GM23338 (cell line): ENCODE measurements around the gene CCDC174.

Source experiments
- CREB1 ChIP-seq: fragments of 250-450 bp; sonication (Bioruptor Pico); IDR thresholded peaks from 2 replicates; pipeline ENCODE4 v1.5.0; 2020; ENCODE audit warnings: low read depth, mild to moderate bottlenecking, moderate library complexity
- EZH2 ChIP-seq: fragments of 200-600 bp; sonication (generic); IDR thresholded peaks from one replicate; pipeline ENCODE4 v1.8.0; 2017; ENCODE audit warnings: antibody characterized with exemption, mild to moderate bottlenecking, low read depth; ENCODE audit not compliant: unreplicated experiment
- EZH2phosphoT487 ChIP-seq: fragments of 200-600 bp; sonication (generic); IDR thresholded peaks from one replicate; pipeline ENCODE4 v1.8.1; 2018; ENCODE audit warnings: antibody characterized with exemption; ENCODE audit not compliant: unreplicated experiment
- POLR2AphosphoS5 ChIP-seq: IDR thresholded peaks from 2 replicates; pipeline ENCODE4 v1.6.1; 2016; ENCODE audit warnings: antibody characterized with exemption, low read depth
- TF ChIP-seq, protein P1 (sequence below), 2 experiments: fragments of 200-600 bp in 1 of 2; sonication (generic) in 1 of 2; conservative IDR thresholded peaks; 2 replicates each; pipeline versions ENCODE4 v1.5.1 to v1.6.1; 2016 to 2017; ENCODE audit warnings: antibody characterized with exemption in 2 of 2, low read depth in 2 of 2, mild to moderate bottlenecking in 2 of 2, moderate library complexity in 1 of 2
- TF ChIP-seq, protein P2 (sequence below): IDR thresholded peaks from one replicate; pipeline ENCODE4 v1.6.1; 2018; ENCODE audit warnings: antibody characterized with exemption; ENCODE audit not compliant: unreplicated experiment
- TF ChIP-seq, protein P3 (sequence below): IDR thresholded peaks from 2 replicates; pipeline ENCODE4 v1.6.1; 2016; ENCODE audit warnings: antibody characterized with exemption

DNA sequence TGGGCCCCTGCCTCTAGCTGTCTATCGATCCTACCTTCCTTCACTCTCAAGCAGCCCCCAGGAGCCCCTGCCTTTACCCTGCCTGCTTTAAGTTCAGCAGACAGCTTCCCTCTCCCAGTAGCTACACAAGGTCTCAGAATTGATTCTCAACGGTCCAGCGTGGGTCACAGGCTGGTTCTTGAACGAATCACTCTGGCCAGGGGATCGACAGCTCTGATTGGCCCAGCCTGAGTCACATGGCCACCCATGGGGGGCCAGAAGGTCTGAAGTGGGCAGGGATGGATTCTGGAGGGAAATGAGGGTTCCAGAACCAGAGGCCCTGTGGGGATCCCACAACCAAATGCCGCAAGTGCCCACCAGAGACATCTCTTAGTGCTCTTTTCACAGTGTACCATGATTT is 23.7 kb upstream of the CCDC174 start:
- TF ChIP-seq EZH2 (no peak), EZH2phosphoT487 (no peak), POLR2AphosphoS5 (no peak), CREB1 (CRISPR knock-in tag) (no peak)
- TF ChIP-seq, protein P1, sequence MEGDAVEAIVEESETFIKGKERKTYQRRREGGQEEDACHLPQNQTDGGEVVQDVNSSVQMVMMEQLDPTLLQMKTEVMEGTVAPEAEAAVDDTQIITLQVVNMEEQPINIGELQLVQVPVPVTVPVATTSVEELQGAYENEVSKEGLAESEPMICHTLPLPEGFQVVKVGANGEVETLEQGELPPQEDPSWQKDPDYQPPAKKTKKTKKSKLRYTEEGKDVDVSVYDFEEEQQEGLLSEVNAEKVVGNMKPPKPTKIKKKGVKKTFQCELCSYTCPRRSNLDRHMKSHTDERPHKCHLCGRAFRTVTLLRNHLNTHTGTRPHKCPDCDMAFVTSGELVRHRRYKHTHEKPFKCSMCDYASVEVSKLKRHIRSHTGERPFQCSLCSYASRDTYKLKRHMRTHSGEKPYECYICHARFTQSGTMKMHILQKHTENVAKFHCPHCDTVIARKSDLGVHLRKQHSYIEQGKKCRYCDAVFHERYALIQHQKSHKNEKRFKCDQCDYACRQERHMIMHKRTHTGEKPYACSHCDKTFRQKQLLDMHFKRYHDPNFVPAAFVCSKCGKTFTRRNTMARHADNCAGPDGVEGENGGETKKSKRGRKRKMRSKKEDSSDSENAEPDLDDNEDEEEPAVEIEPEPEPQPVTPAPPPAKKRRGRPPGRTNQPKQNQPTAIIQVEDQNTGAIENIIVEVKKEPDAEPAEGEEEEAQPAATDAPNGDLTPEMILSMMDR (conservative IDR thresholded peaks at IDR 0.05; ENCODE audit: low read depth in 2 of 2), result no peak
- TF ChIP-seq, protein P2, sequence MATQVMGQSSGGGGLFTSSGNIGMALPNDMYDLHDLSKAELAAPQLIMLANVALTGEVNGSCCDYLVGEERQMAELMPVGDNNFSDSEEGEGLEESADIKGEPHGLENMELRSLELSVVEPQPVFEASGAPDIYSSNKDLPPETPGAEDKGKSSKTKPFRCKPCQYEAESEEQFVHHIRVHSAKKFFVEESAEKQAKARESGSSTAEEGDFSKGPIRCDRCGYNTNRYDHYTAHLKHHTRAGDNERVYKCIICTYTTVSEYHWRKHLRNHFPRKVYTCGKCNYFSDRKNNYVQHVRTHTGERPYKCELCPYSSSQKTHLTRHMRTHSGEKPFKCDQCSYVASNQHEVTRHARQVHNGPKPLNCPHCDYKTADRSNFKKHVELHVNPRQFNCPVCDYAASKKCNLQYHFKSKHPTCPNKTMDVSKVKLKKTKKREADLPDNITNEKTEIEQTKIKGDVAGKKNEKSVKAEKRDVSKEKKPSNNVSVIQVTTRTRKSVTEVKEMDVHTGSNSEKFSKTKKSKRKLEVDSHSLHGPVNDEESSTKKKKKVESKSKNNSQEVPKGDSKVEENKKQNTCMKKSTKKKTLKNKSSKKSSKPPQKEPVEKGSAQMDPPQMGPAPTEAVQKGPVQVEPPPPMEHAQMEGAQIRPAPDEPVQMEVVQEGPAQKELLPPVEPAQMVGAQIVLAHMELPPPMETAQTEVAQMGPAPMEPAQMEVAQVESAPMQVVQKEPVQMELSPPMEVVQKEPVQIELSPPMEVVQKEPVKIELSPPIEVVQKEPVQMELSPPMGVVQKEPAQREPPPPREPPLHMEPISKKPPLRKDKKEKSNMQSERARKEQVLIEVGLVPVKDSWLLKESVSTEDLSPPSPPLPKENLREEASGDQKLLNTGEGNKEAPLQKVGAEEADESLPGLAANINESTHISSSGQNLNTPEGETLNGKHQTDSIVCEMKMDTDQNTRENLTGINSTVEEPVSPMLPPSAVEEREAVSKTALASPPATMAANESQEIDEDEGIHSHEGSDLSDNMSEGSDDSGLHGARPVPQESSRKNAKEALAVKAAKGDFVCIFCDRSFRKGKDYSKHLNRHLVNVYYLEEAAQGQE, result no peak
- TF ChIP-seq, protein P3, sequence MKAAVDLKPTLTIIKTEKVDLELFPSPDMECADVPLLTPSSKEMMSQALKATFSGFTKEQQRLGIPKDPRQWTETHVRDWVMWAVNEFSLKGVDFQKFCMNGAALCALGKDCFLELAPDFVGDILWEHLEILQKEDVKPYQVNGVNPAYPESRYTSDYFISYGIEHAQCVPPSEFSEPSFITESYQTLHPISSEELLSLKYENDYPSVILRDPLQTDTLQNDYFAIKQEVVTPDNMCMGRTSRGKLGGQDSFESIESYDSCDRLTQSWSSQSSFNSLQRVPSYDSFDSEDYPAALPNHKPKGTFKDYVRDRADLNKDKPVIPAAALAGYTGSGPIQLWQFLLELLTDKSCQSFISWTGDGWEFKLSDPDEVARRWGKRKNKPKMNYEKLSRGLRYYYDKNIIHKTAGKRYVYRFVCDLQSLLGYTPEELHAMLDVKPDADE, result no peak
